GM18951 (cell line): ENCODE data around the gene RGS3.

Experiments
- POLR2A ChIP-seq: IDR thresholded peaks from 4 replicates; pipeline ENCODE4 v1.6.1; 2011; ENCODE audit warnings: mild to moderate bottlenecking; ENCODE audit not compliant: insufficient read length, insufficient read depth; ENCODE audit errors: extremely low read depth
- in situ Hi-C: fragments of 300-500 bp; cut with MboI; formaldehyde crosslinking; loops from one replicate; pipeline ENCODE4 v1.12.0; 2022; ENCODE audit warnings: low sequenced_read_pairs, mixed read lengths, inconsistent platforms; ENCODE audit not compliant: unreplicated experiment

RGS3 gene

GRCh38 chr9:113568571-113569321 is 105.2 kb downstream of the RGS3 start:
- no peak for TF ChIP-seq POLR2A
- in situ Hi-C loops, result no loop called here

- TF ChIP-seq POLR2A, result no peak
- in situ Hi-C loops, result no loop called here
Measured at GRCh38 chr9:113569472-113570060, 106.0 kb downstream of the RGS3 start.

DNA sequence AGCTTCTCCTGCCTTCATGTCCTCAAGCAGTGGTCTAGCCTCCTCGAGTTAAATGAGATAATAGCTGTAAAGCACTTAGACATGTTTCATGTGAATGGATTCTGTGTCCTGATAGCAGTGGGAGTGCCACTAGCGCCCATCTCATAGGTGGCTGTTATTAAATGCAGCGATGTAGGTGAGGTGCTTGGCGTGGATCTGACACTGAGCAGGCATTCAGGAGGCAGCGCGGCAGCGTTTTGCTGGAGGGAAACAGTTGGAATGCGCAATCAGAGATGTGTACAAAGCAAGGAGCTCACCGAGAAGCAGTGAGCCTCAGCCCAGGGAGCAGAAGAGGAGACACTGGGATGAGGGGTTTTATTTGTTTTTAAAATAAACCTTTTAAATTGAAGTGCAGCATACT is 106.6 kb downstream of the RGS3 start:
- no peak for TF ChIP-seq POLR2A
- in situ Hi-C loops, result no loop called here

- in situ Hi-C loops, result no loop called here
Measured at GRCh38 chr9:113570749-113571711, 107.5 kb downstream of the RGS3 start.

DNA sequence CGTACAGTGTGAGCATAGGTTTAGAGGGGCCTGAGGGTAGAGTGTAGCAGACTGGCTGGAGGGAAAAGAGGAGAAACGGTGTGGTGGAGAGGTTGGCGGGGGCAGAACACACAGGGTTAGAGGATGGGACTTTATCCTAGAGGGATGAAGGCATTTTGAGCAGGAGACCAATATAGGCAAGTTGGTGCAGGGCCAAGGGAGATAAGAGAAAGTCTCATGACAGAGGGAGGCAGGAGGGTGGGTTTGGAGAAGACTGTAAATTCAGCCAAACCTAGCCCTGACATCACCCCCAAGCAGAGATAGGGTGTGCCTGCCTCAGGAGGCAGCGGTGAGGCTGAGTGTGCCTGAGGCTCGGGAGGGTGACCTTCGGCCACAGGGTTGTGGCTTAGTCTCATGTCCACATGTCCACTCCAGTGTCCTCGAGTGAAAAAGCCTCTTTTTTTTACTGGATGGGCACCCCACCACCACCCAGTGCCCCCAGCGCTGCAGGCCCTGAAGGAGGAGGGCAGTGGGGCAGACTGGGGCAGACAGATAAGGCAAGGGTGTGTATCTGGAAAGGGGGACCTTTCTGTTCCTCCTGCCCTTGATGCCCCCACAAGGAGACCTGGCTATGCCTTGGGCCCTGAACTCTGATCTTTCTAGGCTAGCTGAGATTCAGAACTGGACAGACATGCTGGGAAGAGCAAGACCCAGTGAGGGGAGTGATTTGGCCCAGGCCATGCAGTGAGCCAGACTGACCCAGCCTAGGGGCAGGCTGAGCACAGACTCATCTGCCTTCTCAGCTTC is 108.7 kb downstream of the RGS3 start:
- TF ChIP-seq POLR2A, result no peak
- in situ Hi-C loops, result no loop called here

More at GRCh38 chr9:113570749-113571711, 107.5 kb downstream of the RGS3 start:
- TF ChIP-seq POLR2A, result no peak

DNA sequence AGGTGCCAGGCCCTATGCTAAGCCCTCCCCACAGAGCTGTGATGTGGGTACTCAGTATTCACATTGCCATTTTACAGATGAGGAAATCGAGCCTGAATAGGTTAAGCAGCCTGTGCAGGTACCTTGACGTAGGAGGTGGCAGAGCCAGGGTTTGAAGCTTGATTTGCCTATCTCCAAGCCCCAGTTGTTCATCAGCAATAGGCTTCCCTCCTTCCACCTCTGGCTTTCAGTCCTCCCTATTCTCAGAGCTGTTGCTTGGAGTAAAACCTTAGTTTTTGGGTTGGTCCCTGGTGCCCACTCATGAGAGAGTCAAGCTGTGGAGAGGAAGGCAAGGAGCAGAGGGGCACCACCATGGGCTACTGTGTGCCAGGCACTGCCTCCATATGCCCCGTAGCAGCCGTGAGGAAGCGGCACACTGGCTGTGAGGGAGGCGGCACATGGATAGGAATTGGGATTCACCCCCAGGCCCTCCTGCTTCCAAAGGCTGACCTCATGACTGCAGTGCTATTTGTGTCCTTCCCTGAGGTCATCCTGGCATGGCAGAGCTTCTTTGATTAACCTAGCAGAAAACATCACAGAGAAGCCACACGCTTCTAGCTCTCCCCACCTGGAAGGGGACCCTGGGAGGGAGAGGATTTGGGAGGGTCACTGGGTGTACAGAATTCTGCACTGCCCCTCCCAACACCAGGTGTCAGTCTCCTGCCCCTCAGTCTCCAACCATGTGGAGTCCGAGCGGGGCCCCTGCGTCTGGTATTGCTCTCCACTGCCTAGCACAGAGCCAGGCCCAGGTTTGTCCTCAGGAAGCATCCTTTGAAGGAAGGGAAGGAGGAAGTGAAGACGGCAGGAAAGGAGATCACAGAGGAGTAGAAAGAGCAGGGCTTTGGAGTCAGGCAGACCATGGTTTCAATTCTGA is 109.8 kb downstream of the RGS3 start:
- TF ChIP-seq POLR2A, result no peak
- in situ Hi-C loops, result no loop called here

DNA sequence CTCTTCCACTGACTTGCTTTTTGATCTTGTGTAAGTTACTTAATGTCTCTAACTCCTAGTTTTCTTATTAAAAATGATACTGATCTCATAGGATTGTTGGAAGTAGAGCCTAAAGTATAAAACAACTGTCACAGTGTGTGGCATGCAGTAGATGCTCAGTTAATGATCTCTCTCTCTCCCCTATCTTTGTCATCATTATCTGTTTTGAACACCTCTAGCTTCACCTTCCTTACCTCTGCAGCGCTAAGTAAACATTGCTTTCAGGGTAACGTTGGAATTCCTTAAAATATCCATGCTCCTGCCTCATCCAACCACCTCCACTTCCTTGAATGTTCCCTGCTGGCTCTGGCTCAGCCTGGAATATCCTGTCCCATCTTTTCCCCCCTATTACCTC is 110.4 kb downstream of the RGS3 start:
- in situ Hi-C loops, result no loop called here
- no peak for TF ChIP-seq POLR2A

GRCh38 chr9:113574441-113575262 is 111.1 kb downstream of the RGS3 start:
- in situ Hi-C loops, result no loop called here
- no peak for TF ChIP-seq POLR2A

DNA sequence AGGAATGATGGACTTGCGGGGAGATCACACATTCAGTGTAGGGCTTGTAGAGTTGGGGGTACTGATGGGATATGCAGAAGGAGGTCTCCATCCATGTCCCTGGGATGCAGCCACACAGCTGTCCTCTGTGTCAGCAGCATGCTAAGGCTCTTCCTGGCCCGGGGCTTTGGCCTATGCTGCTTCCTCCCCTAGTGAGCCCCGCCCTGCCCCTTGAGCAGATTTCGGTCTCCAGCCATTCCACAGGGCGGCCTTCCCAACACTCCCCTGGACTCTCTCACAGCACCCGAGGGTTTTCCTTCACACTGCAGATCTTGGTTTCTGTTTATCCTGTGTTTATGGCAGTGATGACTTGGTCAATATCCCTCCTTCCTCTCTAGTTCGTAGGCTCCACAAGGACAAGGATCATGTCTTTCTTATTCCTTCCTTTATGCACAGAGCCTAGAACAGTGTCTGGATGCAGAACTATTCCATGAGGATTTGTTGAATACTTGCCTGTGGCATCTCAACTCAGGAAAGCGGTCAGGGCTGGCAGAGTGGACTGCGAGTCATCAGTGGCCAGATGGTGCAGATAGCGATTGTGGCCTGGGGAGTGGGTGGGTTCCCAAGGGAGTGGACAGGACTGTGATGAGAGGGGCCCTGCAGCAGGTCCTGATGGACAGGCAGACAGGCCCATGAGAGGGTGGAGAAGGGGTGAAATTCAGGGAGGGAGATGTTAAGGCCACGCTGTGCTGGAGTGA is 114.2 kb downstream of the RGS3 start:
- no peak for TF ChIP-seq POLR2A
- in situ Hi-C loops, result no loop called here

GRCh38 chr9:113578279-113578865 is 114.8 kb downstream of the RGS3 start:
- in situ Hi-C loops, result no loop called here
- no peak for TF ChIP-seq POLR2A
